Esophagus muscularis mucosa (tissue), 4 donors: Measurements from ENCODE around the gene TJP2.

ENCODE experiments used
- CTCF ChIP-seq, 3 experiments: fragments of 200-600 bp in 2 of 3; fragments of 450-650 bp in 1 of 3; sonication (generic) in 2 of 3; IDR thresholded peaks; one replicate each; pipeline ENCODE4 v1.5.1; 2017 to 2019; ENCODE audit warnings: antibody characterized with exemption in 3 of 3, mild to moderate bottlenecking in 2 of 3, moderate library complexity in 1 of 3
- EP300 ChIP-seq: sonication (generic); formaldehyde crosslinking; IDR thresholded peaks from one replicate; pipeline ENCODE4 v1.6.1; 2017; ENCODE audit warnings: antibody characterized with exemption
- POLR2A ChIP-seq: fragments of 450-650 bp; IDR thresholded peaks from one replicate; pipeline ENCODE4 v1.6.1; 2017; ENCODE audit warnings: antibody characterized with exemption, moderate library complexity, mild to moderate bottlenecking, low read depth
- POLR2AphosphoS5 ChIP-seq, 2 donors: sonication (generic); formaldehyde crosslinking; IDR thresholded peaks; one replicate each; pipeline ENCODE4 v1.6.1; 2017; ENCODE audit warnings: antibody characterized with exemption in 2 of 2

GRCh38 chr9:69223605-69224004, 49.5 kb downstream of the TJP2 start:
- no peak for TF ChIP-seq POLR2AphosphoS5 (IDR thresholded peaks at IDR 0.05)
- TF ChIP-seq POLR2A, result no peak
- TF ChIP-seq CTCF (IDR thresholded peaks at IDR 0.05), result peak; percentile 32 to 69 (median 37)
- TF ChIP-seq EP300, result no peak
